ENCODE data around the gene PREX1. TPM values are rescaled to one million over a fixed set of nuclear protein-coding genes. Genes with fewer than 3 reads are reported as not detected.

Gene PREX1
- total RNA-seq, 1 experiment from 2014 or later, result 20.0 TPM

DNA sequence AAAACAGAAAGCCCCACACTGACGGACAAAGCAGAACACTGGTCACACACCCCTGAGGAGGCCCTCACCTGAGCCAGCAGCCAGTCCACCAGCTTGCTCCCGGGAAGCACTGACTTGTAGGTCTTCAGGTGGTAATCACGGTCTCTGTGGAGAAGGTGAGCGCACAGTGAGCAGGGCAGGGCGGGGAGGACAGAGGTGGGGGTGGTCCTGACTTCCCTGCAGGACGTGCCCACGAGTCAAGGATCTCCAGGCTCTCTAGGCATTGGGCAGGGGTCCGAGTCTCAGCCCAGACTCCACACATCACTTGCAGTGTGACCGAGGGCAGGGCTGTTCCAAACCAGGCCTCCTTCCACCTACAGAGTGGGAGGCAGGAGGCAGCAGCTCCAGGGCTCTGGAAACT, 151.7 kb downstream of the PREX1 start:
- CTCF ChIA-PET, result no interaction called here
- no peak overlapping the region for H3K27ac ChIP-seq (ENCODE audit: low read length)
- no peaks in the 10 kb centered on the region for H3K36me3 ChIP-seq (ENCODE audit: control insufficient read depth, insufficient read depth, low read length)
- no peak overlapping the region for H3K4me3 ChIP-seq (ENCODE audit: low read depth in 2 of 2, low read length in 2 of 2)
- in situ Hi-C loops (cut with HindIII; ENCODE audit: low pct_unique_long_range_greater_than_20kb, low sequenced_read_pairs) (no loop called here), intact Hi-C loops (cut with micrococcal nuclease; ENCODE audit: unreplicated experiment) (no loop called here)
- H3K27me3 ChIP-seq (ENCODE audit: control insufficient read depth, insufficient read depth, low read length), result no peaks in the 10 kb centered on the region
- no peak for TF ChIP-seq SIN3A (IDR thresholded peaks at IDR 0.05; ENCODE audit: borderline replicate concordance, insufficient read depth, low read depth, low read length)
- no peak for TF ChIP-seq TCF7L2 (IDR thresholded peaks at IDR 0.05; ENCODE audit: low read depth, low read length)
- no peak for TF ChIP-seq REST (IDR thresholded peaks at IDR 0.05; ENCODE audit: insufficient read depth in 1 of 2, low read depth in 2 of 2, low read length in 1 of 2)
- TF ChIP-seq, protein P1, sequence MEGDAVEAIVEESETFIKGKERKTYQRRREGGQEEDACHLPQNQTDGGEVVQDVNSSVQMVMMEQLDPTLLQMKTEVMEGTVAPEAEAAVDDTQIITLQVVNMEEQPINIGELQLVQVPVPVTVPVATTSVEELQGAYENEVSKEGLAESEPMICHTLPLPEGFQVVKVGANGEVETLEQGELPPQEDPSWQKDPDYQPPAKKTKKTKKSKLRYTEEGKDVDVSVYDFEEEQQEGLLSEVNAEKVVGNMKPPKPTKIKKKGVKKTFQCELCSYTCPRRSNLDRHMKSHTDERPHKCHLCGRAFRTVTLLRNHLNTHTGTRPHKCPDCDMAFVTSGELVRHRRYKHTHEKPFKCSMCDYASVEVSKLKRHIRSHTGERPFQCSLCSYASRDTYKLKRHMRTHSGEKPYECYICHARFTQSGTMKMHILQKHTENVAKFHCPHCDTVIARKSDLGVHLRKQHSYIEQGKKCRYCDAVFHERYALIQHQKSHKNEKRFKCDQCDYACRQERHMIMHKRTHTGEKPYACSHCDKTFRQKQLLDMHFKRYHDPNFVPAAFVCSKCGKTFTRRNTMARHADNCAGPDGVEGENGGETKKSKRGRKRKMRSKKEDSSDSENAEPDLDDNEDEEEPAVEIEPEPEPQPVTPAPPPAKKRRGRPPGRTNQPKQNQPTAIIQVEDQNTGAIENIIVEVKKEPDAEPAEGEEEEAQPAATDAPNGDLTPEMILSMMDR (IDR thresholded peaks at IDR 0.05), result no peak
- no peak for TF ChIP-seq POLR2AphosphoS5 (IDR thresholded peaks at IDR 0.05; ENCODE audit: low read depth, low read length)
- H3K9me3 ChIP-seq (ENCODE audit: control insufficient read depth, insufficient read depth, low read depth, low read length), result no peaks in the 10 kb centered on the region
- ATAC-seq, result no peak
- POLR2A ChIA-PET, result no interaction called here
- BruUV-seq (replicated peaks), result no TSS peak
- H3K4me1 ChIP-seq (ENCODE audit: control insufficient read depth, insufficient read depth, low read length), result no peaks in the 10 kb centered on the region
- DNase-seq (ENCODE audit: low read depth, low spot score), result no peak

GRCh38 chr20:48674461-48674860, 153.3 kb downstream of the PREX1 start:
- no peaks in the 10 kb centered on the region for H3K9me3 ChIP-seq (ENCODE audit: control insufficient read depth, insufficient read depth, low read depth, low read length)
- POLR2A ChIA-PET, result no interaction called here
- H3K36me3 ChIP-seq (ENCODE audit: control insufficient read depth, insufficient read depth, low read length), result no peaks in the 10 kb centered on the region
- DNase-seq (ENCODE audit: low read depth, low spot score), result no peak
- no TSS peak for BruUV-seq (replicated peaks)
- CTCF ChIA-PET, result no interaction called here
- H3K4me1 ChIP-seq (ENCODE audit: control insufficient read depth, insufficient read depth, low read length), result no peaks in the 10 kb centered on the region
- in situ Hi-C loops (cut with HindIII; ENCODE audit: low pct_unique_long_range_greater_than_20kb, low sequenced_read_pairs), result no loop called here
- no peaks in the 10 kb centered on the region for H3K27me3 ChIP-seq (ENCODE audit: control insufficient read depth, insufficient read depth, low read length)
- H3K4me3 ChIP-seq (ENCODE audit: low read depth in 2 of 2, low read length in 2 of 2), result no peak overlapping the region
- intact Hi-C loops (cut with micrococcal nuclease; ENCODE audit: unreplicated experiment), result no loop called here
- no peak overlapping the region for H3K27ac ChIP-seq (ENCODE audit: low read length)
- TF ChIP-seq, protein P1 (IDR thresholded peaks at IDR 0.05), result no peak
- no peak for TF ChIP-seq POLR2AphosphoS5 (IDR thresholded peaks at IDR 0.05; ENCODE audit: low read depth, low read length)
- TF ChIP-seq SIN3A (IDR thresholded peaks at IDR 0.05; ENCODE audit: borderline replicate concordance, insufficient read depth, low read depth, low read length), result no peak
- no peak for TF ChIP-seq TCF7L2 (IDR thresholded peaks at IDR 0.05; ENCODE audit: low read depth, low read length)
- no peak for TF ChIP-seq REST (IDR thresholded peaks at IDR 0.05; ENCODE audit: insufficient read depth in 1 of 2, low read depth in 2 of 2, low read length in 1 of 2)
- no peak for ATAC-seq

Data from Panc1 (cell line).